ENCODE measurements around the gene YJU2. TPM values are rescaled to one million over a fixed set of nuclear protein-coding genes. Genes with fewer than 3 reads are reported as not detected.

Gene YJU2
- total RNA-seq, 1 experiment from 2014 or later, result 28.1 TPM

DNA sequence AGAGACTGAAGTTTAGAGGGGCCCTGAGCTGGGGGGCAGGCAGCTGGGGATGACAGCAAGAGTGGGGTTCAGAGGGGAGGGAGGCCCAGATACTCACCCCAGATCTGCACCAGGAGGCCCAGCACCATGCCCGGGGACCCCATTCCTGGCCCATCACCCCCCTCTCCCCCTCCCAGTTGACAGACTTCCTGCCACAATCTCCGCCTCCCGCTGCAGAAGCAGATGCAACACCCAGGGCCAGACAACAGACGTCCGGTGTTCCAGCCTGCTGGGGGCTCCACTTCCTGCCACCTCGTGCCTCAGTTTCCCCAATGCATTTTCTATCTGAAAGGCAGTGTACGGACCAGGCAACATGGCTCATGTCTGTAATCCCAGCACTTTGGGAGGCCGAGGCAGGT is 55.4 kb downstream of the YJU2 start, which contains the start of gene TMIGD2:
TMIGD2 (minus strand) TSS at position 147 of the 398 bp plus-strand sequence; CDS start at position 143, 4 bp downstream.
- peaks cover 20% of the 10 kb centered on the region for H3K27me3 Mint-ChIP-seq (ENCODE audit: insufficient read depth, unreplicated experiment)
- intact Hi-C loops (cut with micrococcal nuclease), result no loop called here
- no peaks in the 10 kb centered on the region for H3K36me3 Mint-ChIP-seq (ENCODE audit: insufficient read depth, unreplicated experiment)
- no TSS peak for BruUV-seq (replicated peaks)
- H3K27ac Mint-ChIP-seq (ENCODE audit: low read depth, unreplicated experiment), result no peak within 1 kb of the TSS
- ChIA-PET CTCF (interaction anchor here (0.6 kb wide), 1 partner anchor 12 kb away, joined by 3 read pairs; no protein-coding TSS in a partner anchor), POLR2A (no interaction called here)
- no peaks in the 10 kb centered on the region for H3K4me1 Mint-ChIP-seq (ENCODE audit: insufficient read depth, unreplicated experiment)
- H3K4me3 Mint-ChIP-seq (ENCODE audit: unreplicated experiment), result no peak within 1 kb of the TSS
- TF ChIP-seq, protein P1, sequence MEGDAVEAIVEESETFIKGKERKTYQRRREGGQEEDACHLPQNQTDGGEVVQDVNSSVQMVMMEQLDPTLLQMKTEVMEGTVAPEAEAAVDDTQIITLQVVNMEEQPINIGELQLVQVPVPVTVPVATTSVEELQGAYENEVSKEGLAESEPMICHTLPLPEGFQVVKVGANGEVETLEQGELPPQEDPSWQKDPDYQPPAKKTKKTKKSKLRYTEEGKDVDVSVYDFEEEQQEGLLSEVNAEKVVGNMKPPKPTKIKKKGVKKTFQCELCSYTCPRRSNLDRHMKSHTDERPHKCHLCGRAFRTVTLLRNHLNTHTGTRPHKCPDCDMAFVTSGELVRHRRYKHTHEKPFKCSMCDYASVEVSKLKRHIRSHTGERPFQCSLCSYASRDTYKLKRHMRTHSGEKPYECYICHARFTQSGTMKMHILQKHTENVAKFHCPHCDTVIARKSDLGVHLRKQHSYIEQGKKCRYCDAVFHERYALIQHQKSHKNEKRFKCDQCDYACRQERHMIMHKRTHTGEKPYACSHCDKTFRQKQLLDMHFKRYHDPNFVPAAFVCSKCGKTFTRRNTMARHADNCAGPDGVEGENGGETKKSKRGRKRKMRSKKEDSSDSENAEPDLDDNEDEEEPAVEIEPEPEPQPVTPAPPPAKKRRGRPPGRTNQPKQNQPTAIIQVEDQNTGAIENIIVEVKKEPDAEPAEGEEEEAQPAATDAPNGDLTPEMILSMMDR (IDR thresholded peaks at IDR 0.05; ENCODE audit: unreplicated experiment), result no peak
- H3K9me3 Mint-ChIP-seq (ENCODE audit: unreplicated experiment), result no peaks in the 10 kb centered on the region
- no peak for DNase-seq (ENCODE audit: unreplicated experiment)

DNA sequence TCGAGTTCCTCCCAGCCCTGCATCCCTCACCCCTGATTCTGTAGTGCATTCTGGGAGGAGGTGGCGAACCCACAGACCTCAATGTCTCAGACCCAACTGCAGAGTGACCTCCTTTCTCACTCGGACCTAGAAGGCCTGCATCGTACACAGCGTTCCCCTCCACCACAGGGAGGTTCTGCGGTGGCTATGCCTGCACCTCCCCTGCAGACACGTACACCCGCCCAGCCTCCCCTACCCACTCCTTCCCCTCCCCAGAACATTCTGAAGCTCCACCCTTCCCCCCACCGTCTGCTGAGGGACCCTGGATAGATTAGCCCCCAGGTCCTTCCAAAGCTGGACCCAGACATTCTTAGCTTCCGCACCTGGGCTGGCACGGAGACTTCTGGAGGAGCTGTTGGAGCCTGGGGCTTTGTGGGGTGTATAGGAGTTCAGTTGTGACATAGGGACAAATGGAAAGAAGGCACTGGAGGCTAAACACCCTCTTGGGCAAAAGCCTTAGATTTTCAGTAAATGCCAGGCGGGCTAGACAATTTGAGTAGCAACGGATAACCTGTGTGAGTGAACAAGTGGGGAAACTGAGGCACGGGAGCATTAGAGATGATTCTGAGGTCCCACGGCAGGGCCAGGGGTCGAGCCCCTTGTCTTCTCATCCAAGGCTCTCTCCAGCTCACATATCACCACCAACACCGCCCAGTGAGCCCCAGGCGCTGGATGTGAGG is 57.1 kb downstream of the YJU2 start:
- DNase-seq (ENCODE audit: unreplicated experiment), result no peak
- TF ChIP-seq, protein P1 (IDR thresholded peaks at IDR 0.05; ENCODE audit: unreplicated experiment), result no peak
- no peak overlapping the region for H3K4me3 Mint-ChIP-seq (ENCODE audit: unreplicated experiment)
- intact Hi-C loops (cut with micrococcal nuclease), result no loop called here
- POLR2A ChIA-PET, result no interaction called here
- peaks cover 20% of the 10 kb centered on the region for H3K27me3 Mint-ChIP-seq (ENCODE audit: insufficient read depth, unreplicated experiment)
- no peaks in the 10 kb centered on the region for H3K36me3 Mint-ChIP-seq (ENCODE audit: insufficient read depth, unreplicated experiment)
- no peak overlapping the region for H3K27ac Mint-ChIP-seq (ENCODE audit: low read depth, unreplicated experiment)
- CTCF ChIA-PET, result interaction anchor here (1.2 kb wide), 1 partner anchor 37 kb away, joined by 3 read pairs; no protein-coding TSS in a partner anchor
- H3K4me1 Mint-ChIP-seq (ENCODE audit: insufficient read depth, unreplicated experiment), result no peaks in the 10 kb centered on the region
- H3K9me3 Mint-ChIP-seq (ENCODE audit: unreplicated experiment), result no peaks in the 10 kb centered on the region
- BruUV-seq (replicated peaks), result no TSS peak

DNA sequence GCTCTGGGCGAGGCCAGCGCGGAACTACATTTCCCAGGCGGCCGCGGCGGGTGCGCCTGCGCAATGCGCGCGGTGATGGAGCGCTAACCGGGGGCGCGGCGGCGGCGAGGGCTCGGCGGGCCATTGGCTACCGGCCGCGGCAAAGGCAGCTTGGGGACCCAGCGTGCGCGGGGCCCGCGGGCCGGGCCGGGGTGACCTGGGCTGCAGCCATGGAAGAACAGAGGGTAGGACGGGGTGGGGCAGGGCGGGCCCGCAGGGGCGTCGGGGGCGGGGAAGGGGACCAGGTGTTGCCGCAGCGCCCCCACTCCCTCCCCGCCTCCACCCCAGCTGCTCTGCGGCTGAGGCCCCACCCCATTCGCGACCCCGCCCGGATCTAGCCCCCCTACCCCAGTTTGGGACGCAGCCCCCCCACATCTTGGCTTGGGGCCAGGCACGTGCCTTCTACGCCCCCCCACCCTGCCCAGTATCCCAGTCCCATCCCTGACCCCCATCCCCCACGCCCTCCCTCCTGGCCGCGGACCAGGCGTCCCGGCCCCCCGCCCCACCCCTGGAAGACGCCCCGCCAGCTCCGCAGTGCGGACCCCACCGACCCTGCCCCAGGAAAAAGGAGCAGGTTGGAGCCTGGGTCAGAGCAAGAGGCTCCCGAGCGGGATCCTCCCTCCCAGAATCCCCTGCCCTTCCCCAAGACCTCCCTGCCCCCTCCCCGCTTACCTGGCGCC is 57.8 kb downstream of the YJU2 start, which contains the start of gene FSD1:
FSD1 (plus strand) TSS at position 61 of the 719 bp plus-strand sequence; CDS start at position 210, 149 bp downstream.
- DNase-seq (ENCODE audit: unreplicated experiment), result no peak
- intact Hi-C loops (cut with micrococcal nuclease), result no loop called here
- Mint-ChIP-seq H3K4me1 (ENCODE audit: insufficient read depth, unreplicated experiment) (no peaks in the 10 kb centered on the region), H3K27ac (ENCODE audit: low read depth, unreplicated experiment) (no peak within 1 kb of the TSS), H3K27me3 (ENCODE audit: insufficient read depth, unreplicated experiment) (peaks cover 20% of the 10 kb centered on the region), H3K36me3 (ENCODE audit: insufficient read depth, unreplicated experiment) (no peaks in the 10 kb centered on the region), H3K4me3 (ENCODE audit: unreplicated experiment) (no peak within 1 kb of the TSS), H3K9me3 (ENCODE audit: unreplicated experiment) (no peaks in the 10 kb centered on the region)
- BruUV-seq (replicated peaks), result no TSS peak
- CTCF ChIA-PET, result interaction anchor here (1.2 kb wide), 1 partner anchor 38 kb away, joined by 3 read pairs; no protein-coding TSS in a partner anchor
- TF ChIP-seq, protein P1 (IDR thresholded peaks at IDR 0.05; ENCODE audit: unreplicated experiment), result no peak
- POLR2A ChIA-PET, result no interaction called here

DNA sequence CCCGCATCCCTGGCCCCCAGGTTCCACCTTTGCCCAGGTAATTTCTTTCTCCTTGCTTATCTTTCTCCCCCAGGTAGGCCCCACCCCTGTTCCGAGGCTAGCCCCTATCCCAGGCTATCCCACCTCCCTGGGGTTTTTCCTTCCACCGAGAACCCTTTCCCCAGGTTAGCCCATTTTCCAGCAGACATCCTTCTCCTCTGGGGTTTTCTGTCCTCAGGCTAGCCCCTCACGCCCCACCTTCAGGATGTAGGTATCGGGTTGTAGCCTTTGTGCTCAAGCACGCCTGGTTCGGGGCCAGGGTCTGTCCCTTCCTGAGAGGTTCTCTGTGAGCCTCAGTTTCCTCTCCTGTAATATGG is 58.4 kb downstream of the YJU2 start:
- H3K27me3 Mint-ChIP-seq (ENCODE audit: insufficient read depth, unreplicated experiment), result peaks cover 20% of the 10 kb centered on the region

More for the DNA sequence above, 58.4 kb downstream of the YJU2 start:
- DNase-seq (ENCODE audit: unreplicated experiment), result no peak
- POLR2A ChIA-PET, result no interaction called here
- TF ChIP-seq, protein P1 (IDR thresholded peaks at IDR 0.05; ENCODE audit: unreplicated experiment), result no peak
- Mint-ChIP-seq H3K27ac (ENCODE audit: low read depth, unreplicated experiment) (no peak overlapping the region), H3K36me3 (ENCODE audit: insufficient read depth, unreplicated experiment) (no peaks in the 10 kb centered on the region), H3K9me3 (ENCODE audit: unreplicated experiment) (no peaks in the 10 kb centered on the region), H3K4me3 (ENCODE audit: unreplicated experiment) (no peak overlapping the region), H3K4me1 (ENCODE audit: insufficient read depth, unreplicated experiment) (no peaks in the 10 kb centered on the region)
- no TSS peak for BruUV-seq (replicated peaks)
- intact Hi-C loops (cut with micrococcal nuclease), result no loop called here
- CTCF ChIA-PET, result interaction anchor here (1.3 kb wide), 1 partner anchor 220 kb away, joined by 3 read pairs; no protein-coding TSS in a partner anchor
